Activated T-cell treated with anti-CD3 and anti-CD28 coated beads for 4 hours (primary cell): ENCODE data around the gene MNDA.

Source experiments
- DNase-seq: peaks from one replicate; pipeline ENCODE4 v3.0.0-alpha.2; 2020

The MNDA gene

DNA sequence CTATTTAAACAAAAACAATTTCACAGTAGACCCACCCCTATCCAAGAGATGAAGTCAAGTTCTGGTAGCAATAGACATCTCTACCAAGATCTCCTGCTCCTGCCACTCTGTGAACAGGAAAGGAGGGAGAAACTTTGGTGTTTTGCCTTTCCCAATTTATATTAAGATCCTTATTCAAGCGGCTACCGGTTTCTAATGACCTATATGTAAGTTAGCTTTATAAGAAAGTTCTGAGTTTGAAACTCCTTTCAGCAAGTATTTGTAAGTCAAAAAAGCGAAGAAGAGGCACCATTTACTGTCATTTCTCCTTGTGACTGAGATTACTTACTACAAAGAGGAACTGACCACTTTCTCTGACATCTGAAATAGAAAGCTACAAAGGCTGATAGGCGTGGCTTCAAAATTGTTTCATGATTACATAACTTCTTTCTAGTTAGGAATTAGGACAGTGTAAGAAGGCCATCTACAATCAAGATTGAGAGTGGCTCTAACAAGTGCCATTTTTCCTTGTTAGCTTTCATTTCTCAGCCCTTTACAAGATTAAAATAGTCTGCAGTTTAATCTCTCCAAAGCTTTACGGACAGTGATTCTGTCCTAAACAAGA is at the start of gene MNDA:
MNDA (plus strand) TSS at position 448 of the 604 bp plus-strand sequence. CDS start 10,803 bp downstream, outside the sequence.
- no peak for DNase-seq

DNA sequence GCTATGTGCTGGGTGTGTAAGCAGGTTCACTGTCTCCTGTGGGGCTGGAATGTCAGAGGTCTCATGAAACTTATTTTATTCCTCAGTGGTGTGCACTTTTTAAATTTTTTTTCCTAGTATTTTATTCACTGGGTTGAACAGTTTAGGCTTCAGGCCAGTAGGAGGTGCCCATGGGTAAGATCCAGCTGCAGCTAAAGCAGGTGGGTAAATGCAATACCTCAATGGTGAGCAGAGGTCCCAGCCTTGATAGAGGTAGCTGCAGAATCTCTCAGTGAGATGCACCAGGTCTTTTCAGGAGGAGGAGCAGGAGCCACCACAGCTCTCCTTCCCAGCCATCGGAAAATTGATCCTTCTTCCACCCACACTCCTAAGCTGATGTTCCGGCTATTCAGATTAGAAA is 37.5 kb upstream of the MNDA start:
- DNase-seq = no peak

DNA sequence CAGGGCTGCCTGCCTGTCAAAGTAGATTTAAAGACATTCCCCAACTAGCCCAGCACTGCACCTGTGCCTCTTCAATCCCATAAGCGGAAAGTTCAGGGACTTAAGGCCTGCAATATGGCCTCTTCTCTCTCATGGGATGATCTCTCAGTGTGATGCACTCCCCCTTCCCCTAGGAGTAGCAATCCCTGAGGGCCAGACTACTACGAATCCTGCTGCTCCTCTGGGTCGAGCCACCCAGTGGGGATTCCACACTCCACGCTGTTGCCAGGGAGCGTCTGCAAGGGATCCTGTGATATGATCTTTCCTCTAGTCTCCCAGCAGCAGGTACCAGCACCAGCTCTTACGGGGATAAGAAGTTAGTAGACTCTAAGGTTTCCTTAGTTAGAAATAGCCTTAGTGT is 36.9 kb upstream of the MNDA start:
- no peak for DNase-seq

DNA sequence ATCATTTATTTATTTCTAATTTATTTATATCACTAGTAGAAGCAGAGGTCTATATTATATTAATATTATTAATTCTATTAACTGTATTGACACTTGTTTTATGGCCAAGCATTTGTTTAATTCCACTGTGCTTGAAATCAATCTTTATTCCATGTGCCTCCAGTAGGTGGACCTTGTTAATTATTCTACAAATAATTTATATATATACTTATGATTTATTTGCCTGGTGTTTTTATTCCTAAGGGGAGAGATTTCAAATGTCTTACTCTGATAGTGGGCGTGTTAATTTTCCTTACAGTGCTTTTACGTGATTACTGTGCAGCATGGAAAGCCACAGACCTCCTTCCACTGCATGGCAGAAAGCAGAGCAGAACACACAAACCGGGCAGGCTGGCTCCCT is 32.6 kb upstream of the MNDA start:
- DNase-seq = no peak

DNA sequence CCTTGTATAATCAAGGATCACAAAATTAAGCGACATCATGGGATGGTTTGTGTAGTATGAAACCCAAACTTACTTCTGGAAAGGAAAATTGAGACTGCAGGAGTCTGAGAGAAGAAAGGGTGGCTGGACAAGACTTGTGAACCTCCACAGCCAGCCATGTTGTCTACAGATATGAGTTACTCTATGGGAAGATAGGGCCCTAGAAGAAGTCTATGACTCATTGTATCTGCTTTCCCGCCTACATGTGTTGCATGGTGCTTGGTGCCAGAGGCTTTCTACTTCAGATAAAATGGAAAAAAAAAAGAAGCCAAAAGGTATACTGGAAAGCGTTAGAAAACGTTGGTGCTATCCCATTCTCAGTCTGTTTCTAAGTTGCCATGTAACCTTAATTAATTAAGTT is 31.5 kb upstream of the MNDA start:
- DNase-seq = no peak

DNA sequence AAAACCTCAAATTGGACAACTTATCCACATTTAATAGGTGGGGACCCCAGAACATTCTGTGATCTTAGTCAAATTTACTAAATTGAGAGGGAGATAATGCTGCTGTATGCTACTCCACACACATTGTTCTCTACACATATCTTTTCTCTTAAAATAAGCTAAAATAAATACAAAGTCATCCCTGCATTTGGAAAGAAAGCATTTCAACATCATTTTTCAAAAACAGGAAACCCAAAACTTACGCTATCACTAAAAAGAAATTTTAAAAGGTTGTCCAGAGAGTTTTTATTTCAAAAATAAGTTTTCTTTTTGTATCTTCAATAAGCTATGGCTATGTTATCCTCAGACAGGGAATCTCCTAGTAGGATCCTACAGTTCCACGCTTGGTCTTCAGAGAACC is 30.6 kb upstream of the MNDA start:
- DNase-seq = no peak

DNA sequence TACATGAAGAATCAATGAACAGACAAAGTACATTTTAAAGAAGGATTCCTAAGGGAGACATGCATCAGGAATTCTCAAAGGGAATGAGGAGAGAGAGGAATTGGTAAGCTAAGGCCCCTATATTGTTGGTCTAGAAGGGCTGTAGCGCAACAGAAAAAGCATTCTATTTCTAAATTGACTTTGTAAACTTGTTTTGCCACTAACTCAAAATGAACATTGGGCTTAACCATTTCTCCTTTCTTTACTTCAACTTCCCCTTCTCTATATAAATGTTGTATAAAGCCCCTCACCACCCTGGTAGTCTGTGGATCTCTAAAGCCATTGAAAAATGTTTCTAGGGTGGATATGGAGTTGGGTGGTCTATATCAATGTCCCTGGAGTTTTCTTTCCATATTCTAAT is 29.8 kb upstream of the MNDA start:
- no peak for DNase-seq

DNA sequence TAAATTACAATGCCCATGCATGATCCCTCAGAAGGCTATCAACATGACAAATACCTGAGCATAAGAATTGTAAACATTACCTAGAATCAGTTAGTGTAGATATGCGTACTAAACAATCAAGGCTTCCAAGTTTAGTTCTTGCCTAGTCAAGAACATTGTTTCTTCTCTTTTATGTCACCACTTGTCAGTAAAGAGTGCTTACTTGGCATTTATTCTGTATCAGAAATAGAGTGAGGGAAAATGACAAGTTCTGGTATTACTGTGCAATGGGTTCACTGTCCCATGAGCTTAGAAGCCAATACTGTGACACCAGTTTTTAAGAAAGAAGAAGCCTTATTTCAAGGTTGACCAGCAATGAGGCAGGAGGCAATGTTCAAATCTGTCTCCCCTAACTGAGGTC is 27.5 kb upstream of the MNDA start:
- DNase-seq = no peak

DNA sequence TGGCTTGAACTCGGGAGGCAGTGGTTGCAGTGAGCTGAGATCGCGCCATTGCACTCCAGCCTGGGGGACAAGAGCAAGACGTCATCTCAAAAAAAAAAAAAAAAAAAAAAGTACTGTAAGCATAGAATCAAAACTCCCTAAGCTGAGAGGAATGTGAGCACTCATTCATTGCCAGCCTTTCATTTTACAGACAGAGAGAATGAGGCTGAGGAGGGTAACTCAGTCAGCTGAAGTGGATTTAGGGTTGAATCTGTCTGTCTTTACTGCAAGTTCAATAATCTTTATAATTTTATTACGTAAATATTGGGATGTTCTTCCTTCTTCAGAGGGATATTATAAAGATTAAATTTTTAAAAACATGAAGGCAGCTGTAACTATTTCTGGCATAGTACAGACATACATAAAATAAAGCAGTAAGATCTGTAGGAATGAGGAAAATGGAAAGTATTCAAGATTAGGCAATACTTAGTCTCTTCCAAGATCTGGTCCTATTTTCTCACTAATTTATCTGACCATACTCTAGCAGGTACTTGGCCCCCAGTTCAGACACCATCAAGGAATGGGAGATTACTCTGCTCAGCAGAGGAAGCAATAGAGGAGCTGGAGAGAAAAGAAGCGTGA is 24.1 kb upstream of the MNDA start:
- no peak for DNase-seq

DNA sequence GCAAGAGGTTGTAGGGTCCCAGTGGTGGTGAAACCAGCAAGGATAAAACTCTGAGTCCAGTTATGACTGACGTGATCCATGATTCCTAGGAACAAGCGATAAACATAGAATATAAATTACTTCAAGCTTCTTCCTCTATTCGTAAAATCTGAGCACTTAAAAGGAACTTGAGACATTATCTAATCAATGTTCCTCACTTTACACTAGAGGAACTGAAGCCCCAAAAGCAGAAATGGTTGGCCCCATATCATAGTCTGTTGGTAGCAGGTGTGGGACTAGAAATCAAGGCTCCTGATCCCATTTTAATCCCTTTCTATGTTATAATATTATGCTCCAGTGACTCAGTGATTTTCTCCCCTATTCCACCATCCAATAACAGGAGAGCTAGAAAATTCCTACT is 21.9 kb upstream of the MNDA start:
- DNase-seq = no peak

DNA sequence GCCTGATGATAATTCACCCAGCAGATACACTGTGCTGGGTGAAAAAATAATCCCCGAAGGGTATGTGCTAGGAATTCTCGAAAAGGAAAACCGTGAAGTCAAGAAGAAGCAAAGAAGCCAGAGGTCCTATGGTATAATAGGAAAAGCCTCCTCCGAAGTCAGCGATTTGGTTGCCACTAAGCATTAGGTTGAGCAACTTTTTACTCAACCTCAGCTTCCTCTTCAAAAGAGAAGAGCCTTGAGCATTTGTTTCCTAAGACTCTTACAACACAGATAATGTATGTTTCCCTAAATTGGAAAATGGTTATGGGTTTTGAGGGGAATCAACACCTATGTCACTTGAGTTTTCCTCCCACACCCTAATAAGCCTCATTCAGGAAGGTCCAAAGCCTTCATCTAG is 21.3 kb upstream of the MNDA start:
- no peak for DNase-seq

DNA sequence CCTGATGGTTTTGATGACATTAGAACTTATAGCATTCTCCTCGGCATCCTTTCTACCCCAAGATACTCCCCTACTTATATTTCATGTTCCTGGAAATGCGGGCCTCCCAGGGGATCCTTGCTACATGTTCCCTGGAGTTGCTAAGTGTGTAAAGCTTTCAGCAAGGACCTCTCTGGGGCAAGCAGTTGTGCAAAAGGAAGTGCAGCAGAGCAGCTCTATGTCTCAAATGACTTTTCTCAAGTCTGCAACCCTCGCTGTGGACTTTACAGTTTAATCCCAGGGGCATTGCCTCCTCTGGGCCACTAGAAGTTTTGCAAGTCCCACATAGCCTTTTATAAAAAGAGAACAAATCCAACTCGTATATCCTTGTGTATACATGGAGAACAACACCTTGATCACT is 20.8 kb upstream of the MNDA start:
- DNase-seq = no peak

DNA sequence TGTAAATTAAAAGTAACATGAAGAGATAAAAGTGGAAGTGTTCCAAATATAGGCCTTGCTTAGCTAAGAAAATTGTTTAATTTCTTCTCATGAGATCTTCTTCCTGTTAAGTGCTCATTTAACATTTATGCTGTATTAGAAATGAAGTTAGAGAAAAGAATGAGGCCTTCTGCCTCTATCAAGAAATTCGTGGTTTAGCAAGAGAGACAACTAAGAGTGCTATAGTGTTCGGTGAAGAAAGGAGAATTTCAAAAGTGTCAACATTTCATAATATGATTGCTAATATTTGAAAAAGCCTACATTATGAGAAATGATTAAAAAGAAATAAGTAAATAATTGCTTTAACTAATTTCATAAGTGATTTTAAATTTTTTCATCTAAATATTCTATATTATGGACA is 18.8 kb upstream of the MNDA start:
- DNase-seq = no peak

DNA sequence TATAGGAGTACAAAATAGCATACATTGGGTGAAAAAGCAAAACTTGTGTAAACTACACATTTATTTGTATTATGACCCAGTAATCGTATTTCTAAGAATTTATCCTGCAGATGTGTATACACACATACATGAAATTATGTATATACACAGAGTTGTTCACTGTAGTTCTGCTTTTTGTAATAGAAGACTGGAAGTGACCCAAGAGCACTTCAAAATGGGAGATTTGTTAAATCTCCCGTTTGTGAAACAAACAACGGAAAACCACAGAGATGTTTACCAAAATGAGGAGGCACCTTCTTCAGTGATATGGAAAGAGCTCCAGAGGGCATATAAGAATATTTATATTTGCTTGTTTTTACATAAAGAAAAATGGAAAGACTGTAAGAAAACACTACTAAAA is 18.0 kb upstream of the MNDA start:
- no peak for DNase-seq

DNA sequence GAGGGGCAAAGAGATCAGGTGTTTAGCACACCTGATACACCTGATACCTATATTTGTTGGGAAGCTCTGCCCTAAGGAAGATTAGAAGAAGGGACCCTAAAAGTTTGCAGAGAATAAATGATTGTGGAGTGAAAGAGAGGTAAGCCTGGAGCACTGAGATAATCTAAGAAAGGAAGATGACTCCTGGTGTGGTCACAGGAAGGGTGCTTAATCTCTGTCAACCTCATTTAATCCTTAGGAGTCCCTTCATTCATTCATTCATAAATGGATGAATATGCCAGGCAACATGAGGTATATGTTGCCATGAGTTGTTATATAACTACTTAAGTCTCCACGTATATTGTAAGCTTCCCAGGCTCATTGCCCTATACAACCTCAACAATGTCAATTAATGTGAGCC is 16.2 kb upstream of the MNDA start:
- DNase-seq = no peak

DNA sequence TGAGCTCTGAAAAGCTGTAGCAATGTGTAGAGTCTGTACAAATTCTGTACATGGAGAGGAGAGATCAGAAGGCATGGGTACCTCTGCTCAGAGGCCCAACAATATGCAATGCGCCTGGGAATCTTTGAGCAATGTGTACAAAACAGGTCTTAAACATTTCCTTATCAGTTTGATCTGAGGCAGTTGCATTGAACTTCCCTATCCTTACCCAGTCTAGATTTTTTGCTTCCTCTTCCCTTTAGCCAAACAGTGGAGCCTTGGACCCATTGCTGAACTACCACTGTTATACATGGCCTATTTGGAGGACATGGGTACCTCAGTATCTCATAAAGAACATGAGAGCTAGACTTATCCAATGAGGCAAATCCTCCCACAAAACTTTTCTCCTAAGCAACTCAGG is 12.6 kb upstream of the MNDA start:
- no peak for DNase-seq

DNA sequence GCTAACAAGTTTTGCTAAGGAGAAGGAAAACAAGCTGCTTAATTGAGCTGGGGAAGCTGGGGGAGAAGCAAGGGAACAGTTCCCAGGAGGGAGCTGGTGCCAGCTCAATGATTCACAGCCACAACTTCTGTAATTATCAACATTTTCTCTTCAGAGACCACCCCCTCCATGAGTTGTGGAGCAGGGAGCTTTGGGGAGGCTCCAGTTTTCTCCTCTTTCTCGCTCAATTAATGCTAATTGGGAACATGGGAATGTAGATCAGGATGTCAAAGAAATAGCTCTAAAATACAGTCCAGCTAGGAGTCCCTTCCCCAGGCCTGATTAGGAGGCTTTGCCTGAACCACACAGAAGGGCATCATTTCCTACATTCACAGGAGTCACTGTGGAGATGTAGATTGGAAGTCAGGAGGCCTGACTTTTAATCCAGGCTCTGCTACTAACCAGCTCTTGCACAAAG is 12.1 kb upstream of the MNDA start:
- DNase-seq = no peak

DNA sequence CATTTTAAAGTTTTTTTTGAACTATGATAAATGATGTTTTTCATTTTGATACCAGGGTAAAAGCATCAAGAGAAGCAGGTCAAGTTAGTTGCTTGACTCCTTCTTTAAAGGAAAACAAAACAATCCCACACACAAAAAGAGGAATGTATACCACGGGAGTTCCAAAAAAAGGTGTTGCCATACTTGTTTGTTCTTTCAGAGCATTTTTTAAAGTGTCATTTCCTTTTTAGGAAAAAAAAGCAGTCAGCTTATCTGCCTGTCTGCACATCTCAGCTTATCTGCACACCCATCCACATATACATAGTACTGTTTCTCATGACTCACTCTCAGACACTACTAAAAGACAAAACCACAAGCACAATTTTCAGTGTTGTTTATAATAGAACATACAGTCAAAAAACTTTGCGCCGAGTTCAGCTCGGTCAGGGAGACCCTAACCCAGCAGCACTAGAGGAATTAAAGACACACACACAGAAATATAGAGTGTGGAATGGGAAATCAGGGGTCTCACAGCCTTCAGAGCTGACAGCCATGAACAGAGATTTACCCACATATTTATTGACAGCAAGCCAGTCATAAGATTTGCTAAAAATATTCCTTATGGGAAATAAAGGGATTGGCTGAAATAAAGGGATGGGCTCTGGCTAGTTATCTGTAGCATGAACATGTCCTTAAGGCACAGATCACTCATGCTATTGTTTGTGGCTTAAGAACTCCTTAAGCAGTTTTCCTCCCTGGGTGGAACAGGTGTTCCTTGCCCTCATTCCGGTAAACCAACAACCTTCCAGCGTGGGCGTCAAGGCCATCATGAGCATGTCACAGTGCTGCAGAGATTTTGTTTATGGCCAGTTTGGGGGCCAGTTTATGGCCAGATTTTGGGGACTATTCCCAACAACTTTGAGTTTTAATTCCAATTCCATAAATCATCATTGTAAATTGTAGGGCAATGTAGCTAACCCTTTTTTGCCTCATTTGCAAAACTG is 11.4 kb upstream of the MNDA start:
- no peak for DNase-seq

DNA sequence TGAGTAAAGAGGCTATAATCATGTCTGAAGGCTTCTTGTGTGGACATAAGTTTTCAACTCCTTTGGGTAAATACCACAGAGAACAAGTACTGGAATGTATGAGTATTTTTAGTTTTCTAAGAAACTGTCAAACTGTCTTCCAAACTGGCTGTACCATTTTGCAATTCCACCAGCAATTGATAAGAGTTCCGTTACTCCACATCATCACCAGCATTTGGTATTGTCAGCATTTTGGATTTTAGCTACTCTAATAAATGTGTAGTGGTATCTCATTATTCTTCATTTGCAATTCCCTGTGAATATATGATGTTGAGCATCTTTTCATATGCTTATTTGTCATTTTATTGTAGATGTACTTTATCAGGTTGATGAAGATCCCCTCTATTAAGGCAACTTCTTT is 9.4 kb upstream of the MNDA start:
- DNase-seq = no peak

DNA sequence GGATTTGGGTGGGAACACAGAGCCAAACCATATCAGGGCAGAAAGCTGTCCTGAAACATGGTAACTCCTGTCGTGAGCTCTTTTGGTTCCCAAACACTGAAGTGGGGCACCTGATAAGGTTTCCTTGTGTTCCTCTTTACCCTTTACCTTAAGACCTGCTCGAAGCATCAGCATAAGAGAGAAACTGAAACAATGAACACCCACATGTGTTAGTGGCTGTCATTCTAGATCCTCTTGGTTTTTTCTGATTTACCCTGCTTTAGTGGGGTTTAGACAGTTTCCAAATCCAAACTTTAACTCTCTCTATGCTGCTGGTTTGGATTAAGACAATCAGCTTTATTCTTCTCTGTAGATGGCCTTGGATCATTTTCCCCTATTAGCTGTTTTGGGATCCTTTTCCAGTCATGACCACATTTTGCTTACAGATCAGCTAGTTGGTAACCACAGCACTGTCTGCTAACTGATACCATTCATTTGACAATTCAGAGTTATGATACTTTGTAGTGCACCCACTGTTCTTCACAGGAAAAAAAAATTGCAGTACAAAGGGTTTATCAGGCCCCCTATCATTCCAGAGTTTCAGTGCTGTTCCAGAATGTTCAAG is 975 bp upstream of the MNDA start:
- DNase-seq = no peak

DNA sequence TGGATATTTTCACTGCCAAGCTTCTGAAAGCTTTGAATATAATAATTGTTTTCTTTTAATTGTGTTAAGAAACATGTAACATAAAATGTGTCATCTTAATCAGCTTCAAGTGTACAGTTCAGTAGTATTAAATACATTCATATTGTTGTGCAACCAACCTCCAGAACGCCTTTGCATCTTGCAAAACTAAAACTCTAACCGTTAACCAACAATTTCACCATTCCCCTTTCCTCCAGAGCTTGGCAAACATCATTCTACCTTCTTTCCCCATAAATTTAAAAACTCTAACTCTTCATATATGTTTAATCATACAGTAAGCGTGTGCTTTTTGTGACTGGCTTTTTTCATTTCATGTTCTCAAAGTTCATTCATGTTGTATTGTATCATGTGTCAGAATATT is 2.1 kb downstream of the MNDA start:
- DNase-seq = no peak

DNA sequence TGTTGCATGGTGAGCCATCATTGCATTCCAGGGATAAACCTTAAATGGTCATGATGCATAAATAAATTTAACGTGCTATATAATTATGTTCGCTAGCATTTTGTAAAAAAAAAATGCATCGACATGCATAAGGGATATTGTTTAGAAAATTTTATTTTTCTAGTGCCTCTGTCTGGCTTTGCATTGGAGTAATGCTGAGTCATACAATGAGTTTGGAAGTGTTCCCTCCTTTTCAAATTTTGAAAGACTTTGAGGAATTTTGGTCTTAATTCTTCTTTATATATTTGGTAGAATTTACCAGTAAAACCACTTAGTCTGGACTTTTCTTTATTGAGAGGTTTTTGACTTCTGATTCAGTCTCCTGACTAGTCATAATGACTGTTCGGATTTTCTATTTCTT is 4.9 kb downstream of the MNDA start:
- no peak for DNase-seq

DNA sequence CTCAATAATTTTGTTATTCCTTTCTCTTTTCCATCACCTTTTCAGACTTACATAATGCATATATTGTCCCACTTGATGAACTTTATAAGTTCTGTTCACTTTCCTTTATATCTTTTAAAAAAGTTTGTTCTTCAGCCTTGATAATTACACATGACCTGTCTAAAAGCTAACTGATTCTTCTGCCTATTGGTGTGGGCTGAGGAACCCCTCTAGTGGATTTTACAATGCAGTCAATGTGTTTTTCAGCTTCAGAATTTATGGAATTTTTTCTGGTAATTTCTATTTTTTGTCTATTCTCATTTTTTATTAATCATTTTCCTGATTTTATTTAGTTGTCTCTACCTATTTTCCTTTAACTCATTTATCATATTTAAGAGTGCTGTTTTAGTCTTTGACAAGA is 7.5 kb downstream of the MNDA start:
- no peak for DNase-seq

DNA sequence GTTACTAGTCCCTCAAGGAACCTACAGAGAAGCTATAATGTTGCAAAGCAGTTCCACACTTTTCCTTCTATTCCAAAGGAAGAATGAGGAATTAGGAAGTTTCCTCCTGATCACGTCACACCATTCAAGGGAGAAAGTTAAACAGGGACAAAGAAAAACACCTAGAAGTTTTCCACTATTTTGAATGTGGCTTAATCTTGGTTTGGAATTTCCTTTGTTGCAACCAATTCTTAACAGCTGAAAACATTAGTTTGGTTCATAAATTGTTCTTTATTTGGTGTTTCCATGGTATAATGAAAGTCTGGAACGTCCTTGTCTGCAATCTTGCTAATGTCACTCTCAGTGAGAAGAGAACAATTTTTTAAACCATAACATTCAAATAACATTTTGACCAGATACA is 8.4 kb downstream of the MNDA start:
- DNase-seq = no peak
